Liver (tissue), 3 donors: ENCODE data around the gene COL26A1.

Experiments used
- ATF3 ChIP-seq: IDR thresholded peaks from 2 replicates; pipeline ENCODE4 v1.6.1; 2016; ENCODE audit warnings: antibody characterized with exemption
- CTCF ChIP-seq: fragments of 150-350 bp; IDR thresholded peaks from 2 replicates; pipeline ENCODE4 v1.5.1; 2017; ENCODE audit warnings: improper control_type of control experiment, low read depth, low read length; ENCODE audit not compliant: missing input control
- EGR1 ChIP-seq, 2 donors: IDR thresholded peaks; 2 replicates each; pipeline ENCODE4 v1.6.1; 2016 to 2018; ENCODE audit warnings: antibody characterized with exemption in 2 of 2, low read depth in 2 of 2
- FOXA1 ChIP-seq: IDR thresholded peaks from 2 replicates; pipeline ENCODE4 v1.6.1; 2016; ENCODE audit warnings: antibody characterized with exemption
- GABPA ChIP-seq, 2 donors: IDR thresholded peaks in 1 of 2; conservative IDR thresholded peaks in 1 of 2; 2 replicates each; pipeline ENCODE4 v1.6.1; 2016; ENCODE audit warnings: antibody characterized with exemption in 2 of 2, mild to moderate bottlenecking in 1 of 2, moderate library complexity in 1 of 2
- JUND ChIP-seq, 2 donors: IDR thresholded peaks; 2 replicates each; pipeline ENCODE4 v1.6.1; 2016; ENCODE audit warnings: antibody characterized with exemption in 2 of 2
- MAX ChIP-seq: IDR thresholded peaks from 2 replicates; pipeline ENCODE4 v1.6.1; 2016; ENCODE audit warnings: antibody characterized with exemption
- RAD21 ChIP-seq, 2 donors: IDR thresholded peaks; 2 replicates each; pipeline ENCODE4 v1.6.1; 2016; ENCODE audit warnings: antibody characterized with exemption in 2 of 2, mild to moderate bottlenecking in 2 of 2
- REST ChIP-seq: IDR thresholded peaks from 2 replicates; pipeline ENCODE4 v1.6.1; 2016; ENCODE audit warnings: antibody characterized with exemption, mild to moderate bottlenecking
- SP1 ChIP-seq: IDR thresholded peaks from 2 replicates; pipeline ENCODE4 v1.6.1; 2018; ENCODE audit warnings: antibody characterized with exemption, mild to moderate bottlenecking
- YY1 ChIP-seq: IDR thresholded peaks from 2 replicates; pipeline ENCODE4 v1.6.1; 2016; ENCODE audit warnings: antibody characterized with exemption, mild to moderate bottlenecking
- donor health status: healthy.
- donor health status: healthy.

- TF ChIP-seq CTCF = no peak
- TF ChIP-seq RAD21 (IDR thresholded peaks at IDR 0.05) = no peak
- no peak for TF ChIP-seq SP1
- TF ChIP-seq MAX = no peak
- TF ChIP-seq YY1 = no peak
- TF ChIP-seq JUND (IDR thresholded peaks at IDR 0.05) = no peak
- no peak for TF ChIP-seq ATF3
- no peak for TF ChIP-seq GABPA (IDR thresholded peaks at IDR 0.05 in 1 of 2, conservative IDR thresholded peaks at IDR 0.05 in 1 of 2)
- no peak for TF ChIP-seq REST
- TF ChIP-seq FOXA1 = no peak
- TF ChIP-seq EGR1 (IDR thresholded peaks at IDR 0.05; ENCODE audit: low read depth in 2 of 2) = no peak
Measured at GRCh38 chr7:101575721-101576120, 213.0 kb downstream of the COL26A1 start.
